NCI-H2227 (cell line): ENCODE measurements around the gene EDAR.

Experiments
- DNase-seq: peaks from one replicate; lab custom pipeline; 2025; ENCODE audit not compliant: unreplicated experiment; lab: John Stamatoyannopoulos, UW

The EDAR gene

DNA sequence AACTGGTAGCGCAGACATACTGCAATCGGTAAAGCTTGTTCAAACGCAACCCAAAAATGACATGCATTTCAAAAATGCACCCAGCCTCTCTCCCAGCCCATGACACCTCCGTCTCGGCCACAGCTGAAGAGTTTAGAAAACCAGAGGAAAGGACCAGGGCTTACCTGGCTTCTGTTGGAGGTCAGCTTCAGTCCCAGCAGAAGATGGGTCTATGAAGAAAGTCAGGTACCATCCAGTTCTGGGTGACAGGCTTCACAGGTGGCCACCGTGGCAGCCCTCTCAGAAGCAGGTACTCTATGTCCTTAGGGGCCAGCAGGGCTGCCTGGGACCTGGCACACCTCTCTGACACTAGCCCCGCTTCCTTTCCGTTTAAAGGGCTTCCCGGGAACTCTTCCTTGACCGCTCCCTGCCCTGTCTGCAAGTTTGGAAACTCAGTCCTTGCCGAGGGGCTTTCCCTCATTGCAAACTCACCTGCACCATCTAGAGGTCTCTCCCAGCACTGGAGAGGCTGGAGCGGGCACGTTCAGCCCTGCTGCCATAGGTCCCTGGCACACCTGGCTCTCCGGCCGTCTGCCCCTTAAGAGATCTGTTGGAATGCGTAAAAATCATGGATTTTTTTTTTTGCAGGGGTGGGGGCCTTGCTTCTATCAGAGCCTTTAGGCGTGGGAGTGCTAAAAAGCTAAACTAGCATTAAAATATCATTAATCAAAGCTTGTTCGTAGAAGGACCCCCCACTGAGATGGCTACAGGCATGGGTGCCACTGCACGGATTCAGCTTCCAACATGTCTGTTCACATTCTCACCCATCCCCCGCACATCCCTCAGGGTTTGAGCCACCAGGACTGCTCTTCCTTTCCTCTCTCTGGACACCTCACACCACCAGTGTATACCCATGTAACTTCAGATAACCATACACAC is at the start of gene EDAR:
EDAR (minus strand) TSS at position 425 of the 918 bp plus-strand sequence. CDS start 58,206 bp downstream, outside the sequence.
- DNase-seq = peak; percentile 55

DNA sequence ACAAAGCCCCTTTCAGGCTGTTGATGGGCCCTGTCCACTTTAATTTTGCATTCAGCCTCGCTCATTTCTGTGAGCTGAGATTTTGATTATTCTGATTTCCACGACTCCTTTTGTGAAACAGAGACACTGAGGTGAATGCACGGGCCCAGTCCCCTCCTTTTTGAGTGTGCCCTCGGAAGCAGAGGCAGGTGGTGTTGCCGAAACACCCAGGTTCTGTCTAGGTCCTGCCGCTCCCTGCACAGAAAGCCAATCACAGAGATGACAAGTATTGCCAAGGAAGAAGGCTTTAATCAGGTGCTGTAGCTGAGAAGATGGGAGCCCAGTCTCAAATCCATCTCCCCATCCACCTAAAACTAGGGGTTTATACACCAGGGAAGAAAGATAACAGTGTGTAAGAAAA is 44.2 kb upstream of the EDAR start:
- no peak for DNase-seq

DNA sequence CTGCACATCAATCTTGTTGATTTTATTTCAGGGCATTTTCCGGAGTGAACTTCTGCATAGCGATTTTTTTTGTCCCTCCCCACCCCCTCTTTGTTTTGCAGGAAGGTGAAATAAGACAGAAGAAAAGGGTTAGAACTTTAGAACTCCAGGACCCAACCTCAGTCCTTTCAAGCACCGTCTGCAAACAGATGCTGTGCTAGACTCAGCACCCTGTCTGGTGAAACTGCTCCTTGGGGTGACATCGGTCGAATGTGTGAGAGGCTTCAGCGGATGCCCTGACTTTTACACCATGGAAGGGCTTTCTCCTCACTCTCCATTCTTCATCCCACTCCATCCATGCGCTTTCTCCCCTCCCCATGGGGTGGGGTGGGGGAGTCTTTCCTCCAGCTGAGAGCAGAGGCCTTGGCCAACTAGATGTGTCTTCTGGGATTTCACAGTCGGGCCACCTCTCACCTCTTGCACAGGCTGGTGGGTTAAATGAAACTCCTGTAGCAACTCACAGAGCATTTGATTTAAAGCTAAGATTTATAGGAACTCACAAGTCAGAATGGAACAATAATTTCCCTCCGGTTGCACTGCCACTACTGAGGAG is 43.3 kb upstream of the EDAR start:
- DNase-seq = no peak

DNA sequence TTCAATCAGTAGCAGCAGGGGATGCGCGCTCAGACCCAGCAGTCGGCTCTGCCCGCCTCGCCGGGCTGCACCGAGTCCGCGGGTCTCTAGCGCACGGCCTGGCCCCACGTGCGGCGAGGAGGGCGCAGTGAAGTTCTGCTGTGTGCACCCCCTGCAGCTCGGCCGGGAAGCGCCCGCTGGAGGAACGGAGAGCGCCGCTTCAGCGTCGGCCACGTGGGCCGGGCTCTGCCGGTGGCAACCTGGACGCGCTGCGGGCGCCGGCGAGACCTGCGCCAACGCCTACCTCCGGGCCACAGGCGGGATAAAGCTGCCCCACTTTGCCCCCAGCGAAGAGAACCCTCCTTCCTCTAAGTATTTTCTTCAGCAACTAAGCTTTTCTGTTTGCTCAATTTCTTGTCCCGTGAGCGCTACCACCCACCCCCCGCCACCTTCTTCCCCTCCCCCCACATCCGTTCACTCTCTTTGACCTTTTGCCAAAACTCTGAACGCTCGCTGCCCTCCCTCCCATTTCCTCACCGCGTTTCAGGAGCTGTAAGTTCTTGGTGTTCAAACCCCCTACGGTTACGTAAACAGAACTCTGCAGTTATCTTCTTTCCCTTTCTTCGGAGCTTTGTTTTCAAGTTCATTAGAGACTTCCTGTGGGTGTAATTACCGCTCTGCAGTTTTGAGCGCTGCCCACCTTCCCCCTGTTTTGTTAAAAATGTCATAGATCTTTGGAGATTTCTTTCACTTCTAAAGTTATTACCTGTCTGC is 42.6 kb upstream of the EDAR start:
- peak; percentile 41 for DNase-seq

DNA sequence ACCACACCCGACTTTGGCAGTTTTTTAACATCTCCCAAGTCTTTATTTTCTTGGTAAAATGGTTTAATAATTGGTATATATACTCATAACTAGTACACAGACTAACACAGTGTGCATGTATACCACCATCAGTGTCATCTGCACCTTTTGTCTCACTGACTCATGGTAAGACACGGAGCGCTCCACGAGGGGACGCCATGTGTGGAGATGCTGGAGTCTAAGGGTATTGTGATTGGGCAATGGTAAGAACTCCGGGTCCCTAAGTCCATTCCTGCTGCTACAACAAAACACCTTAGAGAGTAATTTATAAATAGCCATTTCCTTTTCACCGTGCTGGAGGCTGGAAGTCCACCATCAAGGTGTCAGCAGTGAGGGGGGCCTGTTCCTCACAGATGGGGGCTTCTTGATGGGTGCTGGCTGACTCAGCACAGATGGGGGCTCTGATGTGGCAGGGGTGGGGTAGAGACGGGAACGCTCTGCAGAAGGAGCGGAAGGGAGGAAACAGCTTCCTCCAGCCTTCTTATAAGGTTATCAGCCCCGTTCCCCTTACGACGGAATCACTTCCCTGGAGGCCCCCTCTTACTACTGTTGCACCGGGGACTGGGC is 42.0 kb upstream of the EDAR start:
- no peak for DNase-seq

DNA sequence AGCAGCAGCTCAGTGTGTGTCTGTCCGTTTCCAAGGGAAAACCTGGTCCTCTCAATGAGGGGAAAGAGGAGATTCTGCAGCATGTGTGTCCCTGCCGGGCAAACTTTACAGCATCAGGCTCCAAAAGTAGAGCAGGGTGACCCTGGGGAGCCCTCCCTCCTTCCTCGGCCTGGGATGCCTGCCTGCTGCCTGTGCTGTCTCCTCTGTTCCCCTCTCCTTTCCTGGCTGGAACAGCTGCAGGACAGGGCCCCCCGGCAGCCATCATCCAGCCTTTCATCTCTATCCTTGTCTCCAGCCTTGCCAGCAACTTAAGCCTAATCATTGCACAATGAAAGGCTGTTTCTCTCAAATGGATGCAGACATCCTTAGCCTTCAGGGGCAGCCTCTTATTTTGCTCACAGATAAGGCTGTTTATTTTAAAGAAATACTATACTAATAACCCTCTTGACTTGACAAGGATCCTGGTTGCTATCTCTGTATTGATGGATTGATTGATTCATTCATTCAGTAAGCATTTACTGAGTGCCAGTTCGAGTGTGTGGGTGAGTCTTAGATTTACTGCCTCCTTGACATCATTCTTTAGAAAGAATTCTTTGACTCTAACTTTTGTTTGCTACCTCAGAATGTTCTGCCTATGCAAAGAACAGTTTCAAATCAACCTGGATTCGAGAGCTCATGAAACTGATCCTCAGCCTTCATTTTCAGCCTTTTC is 40.6 kb upstream of the EDAR start:
- no peak for DNase-seq

DNA sequence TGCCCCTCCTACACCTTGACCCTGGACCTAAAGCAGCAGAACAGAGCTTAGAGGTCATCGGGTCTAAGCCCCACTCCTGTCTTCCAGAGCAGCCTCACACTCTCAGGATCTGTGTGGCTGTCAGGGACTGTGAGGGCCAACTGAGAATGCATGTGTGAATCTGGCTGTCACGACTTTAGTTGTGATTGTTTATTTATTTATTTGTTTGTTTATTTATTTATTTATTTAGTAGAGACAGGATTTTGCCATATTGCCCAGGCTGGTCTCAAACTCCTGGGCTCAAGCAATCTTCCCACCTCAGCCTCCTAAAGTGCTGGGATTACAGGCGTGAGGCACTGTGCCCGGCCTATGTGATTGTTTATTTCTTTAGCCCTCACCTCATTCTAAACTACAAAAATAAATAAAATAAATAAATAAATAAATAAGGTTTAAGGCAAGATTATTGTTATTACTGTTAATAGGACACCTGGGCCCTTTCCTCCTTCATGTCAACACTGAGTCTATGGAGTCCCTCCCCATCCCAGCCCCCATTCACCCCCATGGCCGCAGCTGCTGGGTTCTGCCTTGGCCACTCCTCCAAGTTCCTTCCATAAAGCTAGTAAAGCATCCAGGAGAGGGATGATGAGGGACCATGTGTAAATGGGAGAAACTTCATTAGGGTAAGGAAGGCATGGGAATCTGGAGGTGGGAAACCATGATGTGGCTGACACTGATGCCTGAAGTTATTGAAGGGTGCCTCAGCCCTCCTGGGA is 39.9 kb upstream of the EDAR start:
- no peak for DNase-seq

DNA sequence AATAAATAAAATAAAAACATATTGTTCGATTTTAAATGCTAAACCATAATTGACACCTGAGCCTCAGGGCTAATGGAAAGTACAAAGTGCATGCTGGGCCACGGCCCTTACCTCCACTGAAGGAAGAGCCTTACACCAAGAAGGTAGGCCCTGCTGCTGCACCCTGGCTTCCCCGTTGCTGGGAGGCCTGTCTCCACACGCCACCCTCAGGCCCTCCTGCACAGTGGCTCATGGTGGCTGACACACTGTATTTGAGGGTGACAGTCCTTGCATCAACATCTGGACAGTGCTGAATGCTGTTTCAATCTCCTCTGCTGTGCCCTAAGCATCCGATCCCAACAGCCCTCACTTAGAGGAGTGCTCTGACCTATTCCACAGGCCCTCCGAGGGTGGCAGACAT is 39.3 kb upstream of the EDAR start:
- no peak for DNase-seq

DNA sequence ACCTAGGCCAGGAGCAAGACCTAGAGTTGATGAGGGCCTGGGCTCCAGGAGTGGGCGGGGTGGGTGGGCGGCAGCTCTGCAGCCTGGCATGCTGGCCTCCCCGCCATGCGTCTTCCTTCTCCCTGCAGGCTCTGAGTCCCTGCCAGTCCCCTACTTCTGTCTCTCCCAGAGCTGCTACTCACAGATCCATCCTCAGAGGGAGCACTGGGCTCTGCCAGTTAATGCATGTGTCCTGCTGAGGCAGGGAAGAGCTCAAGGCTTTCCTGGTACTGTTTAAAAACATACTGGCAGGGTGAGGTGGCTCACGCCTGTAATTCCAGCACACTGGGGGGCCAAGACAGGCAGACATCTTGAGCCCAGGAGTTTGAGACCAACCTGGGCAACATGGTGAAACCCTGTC is 38.7 kb upstream of the EDAR start:
- no peak for DNase-seq

DNA sequence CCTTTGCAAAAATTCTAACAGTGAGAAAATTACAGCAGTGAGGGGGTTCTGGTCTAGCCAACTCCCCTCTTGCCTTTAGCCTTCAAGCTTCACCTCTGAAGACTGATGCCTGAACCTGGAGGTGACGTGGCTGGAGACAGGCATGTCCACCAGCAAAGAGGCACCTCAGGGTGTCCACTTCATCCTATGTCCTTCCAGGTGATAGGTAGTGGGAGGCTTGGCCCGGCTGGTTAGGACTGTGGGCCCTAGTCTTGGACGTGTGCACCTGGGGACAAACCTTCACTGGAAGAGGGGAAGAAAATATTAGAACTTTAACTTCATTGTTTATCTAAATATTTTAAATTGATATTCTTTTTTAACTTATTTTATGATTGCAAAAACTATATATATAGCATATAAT is 35.5 kb upstream of the EDAR start:
- DNase-seq = no peak

DNA sequence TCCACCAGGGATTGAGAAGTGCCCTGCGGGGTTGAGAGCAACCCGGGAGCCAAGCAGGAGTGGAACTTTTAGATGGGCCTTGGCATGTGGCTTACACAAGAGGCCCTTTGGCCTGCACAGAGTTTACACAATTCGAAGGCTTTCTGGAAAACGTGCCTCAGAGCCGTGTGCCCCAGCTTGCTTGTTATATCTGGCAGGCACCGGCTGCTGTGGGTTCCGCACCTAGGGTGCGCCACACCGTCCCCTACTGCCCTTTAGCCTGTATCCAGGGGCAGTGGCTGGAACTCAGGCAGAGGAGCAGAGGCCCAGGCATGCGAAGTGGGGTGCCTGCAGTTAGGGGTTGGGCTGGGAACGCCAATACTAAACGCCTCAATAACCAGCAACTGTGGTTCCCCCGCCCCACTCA is 32.9 kb upstream of the EDAR start:
- no peak for DNase-seq

DNA sequence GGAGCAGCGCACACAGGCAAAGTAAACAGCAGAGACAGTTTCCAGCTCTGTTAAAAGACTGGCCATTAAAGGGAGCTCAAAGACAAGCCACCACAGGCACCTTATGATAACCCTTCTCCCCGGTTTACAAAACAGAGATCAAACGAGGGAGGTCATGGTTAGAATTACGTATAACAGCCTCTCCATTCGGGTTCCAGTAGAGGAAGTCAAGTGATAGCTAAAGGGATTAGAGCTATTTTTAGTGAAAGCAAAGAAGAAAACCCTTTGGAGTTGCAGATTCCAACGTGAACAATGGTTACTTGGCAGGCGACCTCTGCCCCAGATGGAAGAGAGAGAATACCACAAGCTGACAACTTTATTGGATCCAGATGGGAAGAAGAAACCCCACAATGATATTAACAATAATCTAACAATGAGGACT is 31.2 kb upstream of the EDAR start:
- no peak for DNase-seq

DNA sequence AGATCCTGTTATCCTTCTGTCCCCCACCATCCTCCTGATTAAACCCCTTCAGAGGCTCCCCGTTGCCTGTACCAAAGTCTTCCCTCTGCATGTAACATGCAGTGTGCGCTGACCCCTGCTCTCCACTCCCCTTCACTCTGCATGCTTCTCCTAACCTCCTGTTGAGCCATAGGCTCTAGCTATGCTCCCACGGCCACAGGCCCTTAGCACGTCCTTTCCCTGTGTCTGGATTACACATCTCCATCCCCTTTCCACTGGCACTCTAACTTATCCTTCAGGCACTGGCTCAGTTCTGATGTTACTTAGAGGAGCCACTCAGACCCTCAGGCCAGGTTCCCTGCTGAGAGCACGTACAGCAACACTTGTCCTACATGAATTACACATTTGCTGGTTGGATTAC is 29.4 kb upstream of the EDAR start:
- DNase-seq = no peak

DNA sequence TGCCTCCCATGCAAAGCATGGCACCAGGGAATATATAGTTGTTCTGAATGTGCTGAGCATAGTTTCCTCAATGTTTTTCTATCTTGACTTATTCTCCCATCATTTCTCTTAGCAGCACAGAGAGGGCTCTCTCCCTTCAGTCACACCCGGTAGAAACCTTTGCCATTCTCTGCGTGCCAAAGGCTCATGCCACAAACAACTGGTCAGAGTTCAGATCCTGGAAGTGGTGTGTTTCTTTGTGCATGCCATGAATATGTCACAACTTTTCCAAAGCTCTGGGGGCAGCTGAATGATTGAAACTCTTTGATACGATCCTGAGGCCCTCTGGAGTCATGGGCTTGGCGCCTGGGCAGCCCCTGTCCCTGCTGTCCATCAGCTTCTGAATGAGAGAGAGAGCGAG is 28.0 kb upstream of the EDAR start:
- DNase-seq = no peak

DNA sequence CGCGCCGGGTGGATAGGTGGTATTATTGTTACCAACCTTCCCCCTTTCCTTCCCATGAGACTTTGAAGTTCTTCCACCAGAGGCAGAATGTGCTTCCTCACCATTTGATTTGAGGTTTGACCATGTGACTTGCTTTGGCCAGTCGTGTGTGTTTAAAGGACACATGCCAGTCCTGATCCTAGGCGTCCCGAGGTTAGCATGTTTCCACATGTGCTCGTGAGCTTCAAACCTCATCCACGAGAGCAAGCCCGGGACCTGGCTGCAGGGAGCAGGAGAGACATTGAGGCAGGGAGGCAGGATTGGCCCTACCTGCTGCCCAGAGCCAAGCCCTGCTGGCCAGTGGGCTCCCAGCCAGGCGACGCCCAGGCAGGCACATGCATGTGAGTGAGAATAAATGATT is 27.4 kb upstream of the EDAR start:
- no peak for DNase-seq

DNA sequence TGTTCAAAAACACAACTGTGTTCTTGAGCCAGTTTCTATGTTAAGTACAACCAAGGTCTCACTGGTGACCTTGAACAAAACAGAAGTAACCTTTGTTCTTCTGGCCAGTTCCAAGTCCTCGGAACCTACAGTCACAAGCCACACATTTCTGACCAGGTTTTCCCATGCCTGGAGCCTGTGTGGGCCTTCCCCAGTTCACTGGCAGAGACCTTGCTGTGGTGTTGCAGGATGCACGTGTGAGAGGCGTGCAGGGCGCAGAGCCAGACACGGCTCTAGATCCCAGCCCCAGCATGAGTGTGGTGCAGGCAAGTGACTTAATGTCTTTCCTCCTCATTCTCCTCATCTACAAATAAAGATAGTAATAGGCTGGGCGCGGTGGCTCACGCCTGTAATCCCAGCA is 25.5 kb upstream of the EDAR start:
- no peak for DNase-seq

DNA sequence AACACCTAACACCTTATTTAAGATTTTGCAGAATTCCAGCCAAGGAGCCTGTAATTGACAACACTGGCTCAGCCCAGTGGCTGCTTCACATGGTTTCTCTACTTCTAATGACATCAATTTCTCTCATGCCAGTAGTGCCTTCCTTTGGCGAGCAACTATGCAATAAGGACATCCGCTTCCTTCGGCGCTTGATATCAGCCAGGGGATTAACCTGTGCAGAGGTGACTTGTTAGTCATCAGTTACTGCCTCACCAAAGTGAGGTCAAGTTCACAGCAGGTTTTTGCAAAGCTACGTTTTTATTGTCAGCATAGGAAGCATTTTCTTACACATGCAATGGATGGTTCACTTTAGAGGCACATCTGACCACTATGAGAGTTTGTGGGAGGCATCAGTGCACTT is 24.0 kb upstream of the EDAR start:
- no peak for DNase-seq

DNA sequence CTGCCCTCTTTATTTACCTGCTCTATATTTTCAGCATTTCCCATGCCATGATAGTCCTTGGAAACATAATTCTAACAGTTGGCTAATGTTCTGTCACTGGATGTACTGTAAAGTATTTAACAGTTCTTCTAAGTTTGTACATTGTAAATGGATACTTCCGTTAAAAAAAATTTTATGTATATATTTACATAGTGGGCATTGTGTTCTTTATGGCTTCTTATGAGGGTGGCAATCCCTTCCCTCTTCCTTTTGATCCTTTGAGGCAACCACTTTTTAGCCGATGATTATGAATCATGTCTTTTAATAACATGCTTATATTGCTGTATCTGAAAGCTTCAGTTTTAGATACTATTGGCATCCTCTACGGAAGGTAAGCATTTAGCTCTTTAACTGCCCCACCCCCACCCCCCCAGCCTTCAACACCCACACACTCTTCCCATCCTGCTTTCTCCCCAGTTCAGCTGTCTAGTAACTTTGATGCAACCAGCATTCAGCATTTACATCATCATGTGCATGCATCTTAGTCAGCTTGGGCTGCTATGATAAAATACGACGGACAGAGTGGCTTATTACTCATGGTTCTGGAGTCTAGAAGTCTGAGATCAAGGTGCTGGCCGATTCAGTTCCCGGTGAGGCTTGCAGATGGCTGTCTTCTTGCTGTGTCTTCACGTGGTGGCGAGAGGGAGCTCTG is 21.0 kb upstream of the EDAR start:
- DNase-seq = no peak

DNA sequence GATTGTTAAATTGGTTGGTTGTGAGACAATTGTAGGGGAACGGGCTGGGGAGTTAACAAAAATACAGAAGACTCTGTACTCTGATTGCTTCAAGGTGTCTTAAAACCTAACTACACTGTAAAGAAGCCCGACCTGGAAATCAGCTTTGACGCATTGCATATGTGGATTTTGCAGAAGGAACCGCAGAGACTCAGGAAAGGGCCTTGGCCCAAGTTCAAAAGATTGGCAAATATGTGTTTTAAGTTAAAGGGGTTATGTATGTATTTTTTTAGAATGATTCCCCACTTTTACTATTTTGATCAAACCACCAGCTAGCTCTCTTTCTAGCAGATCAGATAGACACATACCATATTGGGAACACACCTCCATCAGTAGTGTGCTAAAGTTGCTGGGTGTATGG is 18.0 kb upstream of the EDAR start:
- no peak for DNase-seq
